ENCODE data around the gene RNF175. TPM values are rescaled to one million over a fixed set of nuclear protein-coding genes. Genes with fewer than 3 reads are reported as not detected.

RNF175 gene
- total RNA-seq, 2 experiments from 2014 or later = not detected

GRCh38 chr4:153750197-153750817 lies 9.5 kb downstream of the RNF175 start:
- Mint-ChIP-seq H3K4me1 (no peaks in the 10 kb centered on the region), H3K9me3 (ENCODE audit: low read depth) (no peaks in the 10 kb centered on the region), H3K36me3 (no peaks in the 10 kb centered on the region), H3K4me3 (no peak overlapping the region), H3K27ac (no peak overlapping the region), H3K27me3 (peaks cover 53% of the 10 kb centered on the region)
- ATAC-seq = peak; percentile 65
- CTCF ChIA-PET = interaction anchor here (0.6 to 3.3 kb wide), 22 partner anchors 8 to 624 kb away, joined by 3 to 22 read pairs (median 4); partner anchors contain the start of gene MND1
- DNase-seq = peak; percentile 72

GRCh38 chr4:153748378-153748777 lies 11.4 kb downstream of the RNF175 start:
- no peak overlapping the region for H3K4me3 Mint-ChIP-seq
- H3K36me3 Mint-ChIP-seq = no peaks in the 10 kb centered on the region
- H3K27me3 Mint-ChIP-seq = peaks cover 43% of the 10 kb centered on the region
- H3K9me3 Mint-ChIP-seq (ENCODE audit: low read depth) = no peaks in the 10 kb centered on the region
- CTCF ChIA-PET = interaction anchor here (1.3 to 3.3 kb wide), 3 partner anchors 11 to 104 kb away, joined by 4 to 22 read pairs (median 10); no protein-coding TSS in a partner anchor
- no peak for DNase-seq
- no peaks in the 10 kb centered on the region for H3K4me1 Mint-ChIP-seq
- no peak for ATAC-seq
- no peak overlapping the region for H3K27ac Mint-ChIP-seq

- H3K27me3 Mint-ChIP-seq = peaks cover 38% of the 10 kb centered on the region
- no peak overlapping the region for H3K27ac Mint-ChIP-seq
- no peak for ATAC-seq
- CTCF ChIA-PET = interaction anchor here (0.9 kb wide), 1 partner anchor 98 kb away, joined by 3 read pairs; no protein-coding TSS in a partner anchor
- H3K4me3 Mint-ChIP-seq = no peak overlapping the region
- H3K9me3 Mint-ChIP-seq (ENCODE audit: low read depth) = no peaks in the 10 kb centered on the region
- H3K36me3 Mint-ChIP-seq = no peaks in the 10 kb centered on the region
- no peak for DNase-seq
- no peaks in the 10 kb centered on the region for H3K4me1 Mint-ChIP-seq
These were observed 12.3 kb downstream of the RNF175 start for GRCh38 chr4:153747406-153747955.

DNA sequence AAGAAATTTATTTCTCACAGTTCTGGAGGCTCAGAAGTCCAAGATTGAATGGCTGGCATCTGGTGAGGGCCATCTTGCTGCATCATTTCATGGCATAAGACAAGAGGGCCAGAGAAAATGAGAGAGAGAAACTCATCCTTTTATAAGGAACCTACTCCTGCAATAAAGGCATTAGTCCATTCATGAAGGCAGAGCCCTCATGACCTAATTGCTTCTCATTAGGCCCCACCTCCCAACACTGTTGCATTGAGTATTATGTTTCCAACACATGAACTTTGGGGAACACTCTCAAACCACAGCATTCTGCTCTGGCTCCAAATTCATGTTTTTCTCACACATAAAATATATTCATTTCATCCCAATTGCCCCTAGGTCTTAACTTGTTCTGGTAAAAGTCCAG lies 14.2 kb downstream of the RNF175 start:
- CTCF ChIA-PET = no interaction called here
- Mint-ChIP-seq H3K27me3 (peaks cover 29% of the 10 kb centered on the region), H3K4me1 (no peaks in the 10 kb centered on the region), H3K36me3 (no peaks in the 10 kb centered on the region), H3K4me3 (no peak overlapping the region), H3K9me3 (ENCODE audit: low read depth) (peaks cover 1% of the 10 kb centered on the region), H3K27ac (no peak overlapping the region)
- DNase-seq (no peak), ATAC-seq (no peak)

DNA sequence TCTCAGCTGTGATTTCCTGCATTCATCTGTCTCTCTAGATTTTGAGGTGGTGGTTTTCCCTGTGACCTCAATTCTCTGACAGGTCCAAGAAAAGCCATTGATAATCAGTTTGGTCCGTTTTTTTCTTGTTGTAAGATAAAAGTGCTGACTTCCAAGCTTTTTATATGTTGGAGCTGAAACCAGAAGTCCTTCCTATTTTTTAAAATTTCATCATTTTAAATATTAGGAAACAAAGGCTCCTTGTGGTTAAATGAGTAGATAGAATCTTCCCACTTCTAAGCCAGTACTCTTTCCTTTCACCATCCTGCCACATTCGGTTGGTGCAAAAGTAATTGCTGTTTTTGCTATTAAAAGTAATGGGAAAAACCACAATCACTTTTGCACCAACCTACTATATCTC lies 18.3 kb downstream of the RNF175 start:
- H3K27ac Mint-ChIP-seq = no peak overlapping the region
- no peaks in the 10 kb centered on the region for H3K4me1 Mint-ChIP-seq
- ATAC-seq = no peak

GRCh38 chr4:153735906-153736461 lies 23.8 kb downstream of the RNF175 start:
- Mint-ChIP-seq H3K9me3 (ENCODE audit: low read depth) (peaks cover 5% of the 10 kb centered on the region), H3K4me3 (no peak overlapping the region), H3K36me3 (no peaks in the 10 kb centered on the region), H3K4me1 (peaks cover 6% of the 10 kb centered on the region), H3K27me3 (peaks cover 61% of the 10 kb centered on the region), H3K27ac (no peak overlapping the region)
- DNase-seq = no peak
- no peak for ATAC-seq
- CTCF ChIA-PET = interaction anchor here (3.0 kb wide), 1 partner anchor 14 kb away, joined by 10 read pairs; no protein-coding TSS in a partner anchor

More for the DNA sequence above, 18.3 kb downstream of the RNF175 start:
- DNase-seq = no peak
- Mint-ChIP-seq H3K4me3 (no peak overlapping the region), H3K36me3 (no peaks in the 10 kb centered on the region), H3K9me3 (ENCODE audit: low read depth) (peaks cover 5% of the 10 kb centered on the region), H3K27me3 (peaks cover 17% of the 10 kb centered on the region)
- CTCF ChIA-PET = interaction anchor here (0.6 to 1.9 kb wide), 3 partner anchors 9 to 106 kb away, joined by 3 to 8 read pairs (median 3); no protein-coding TSS in a partner anchor

DNA sequence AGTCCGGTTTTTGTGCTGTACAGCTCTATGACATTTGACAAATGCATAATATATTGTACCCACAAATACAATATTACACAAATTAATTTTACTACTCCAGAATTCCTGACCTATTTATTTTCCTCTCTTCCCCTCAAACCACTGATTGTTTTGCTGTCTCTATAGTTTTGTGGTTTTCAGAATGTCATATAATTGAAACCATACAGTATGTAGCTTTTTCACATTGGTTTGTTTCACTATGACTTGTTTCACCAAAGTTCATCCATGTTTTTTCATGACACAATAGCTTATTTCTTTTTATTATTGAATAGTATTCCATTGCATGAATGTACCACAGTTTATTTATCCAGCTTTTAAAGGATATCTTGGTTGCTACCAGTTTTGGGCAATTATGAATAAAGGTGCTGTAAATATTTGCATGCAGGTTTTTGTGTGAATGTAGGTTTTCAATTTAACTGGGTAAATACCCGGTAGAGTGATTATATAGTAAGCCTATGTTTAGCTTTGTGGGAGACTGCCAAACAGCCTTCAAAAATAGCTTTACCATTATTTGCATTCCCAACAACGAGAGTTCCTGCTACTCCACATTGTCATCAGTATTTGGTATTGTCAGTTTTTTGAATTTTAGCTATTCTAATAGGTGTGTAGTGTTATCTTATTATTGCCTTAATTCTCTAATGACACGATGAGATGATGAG lies 25.9 kb downstream of the RNF175 start:
- Mint-ChIP-seq H3K27me3 (peaks cover 66% of the 10 kb centered on the region), H3K36me3 (no peaks in the 10 kb centered on the region), H3K9me3 (ENCODE audit: low read depth) (no peaks in the 10 kb centered on the region), H3K4me3 (no peak overlapping the region), H3K27ac (no peak overlapping the region), H3K4me1 (peaks cover 6% of the 10 kb centered on the region)
- no peak for DNase-seq
- ATAC-seq = no peak
- CTCF ChIA-PET = interaction anchor here (0.6 to 1.4 kb wide), 2 partner anchors 16 to 486 kb away, joined by 3 to 5 read pairs; no protein-coding TSS in a partner anchor

DNA sequence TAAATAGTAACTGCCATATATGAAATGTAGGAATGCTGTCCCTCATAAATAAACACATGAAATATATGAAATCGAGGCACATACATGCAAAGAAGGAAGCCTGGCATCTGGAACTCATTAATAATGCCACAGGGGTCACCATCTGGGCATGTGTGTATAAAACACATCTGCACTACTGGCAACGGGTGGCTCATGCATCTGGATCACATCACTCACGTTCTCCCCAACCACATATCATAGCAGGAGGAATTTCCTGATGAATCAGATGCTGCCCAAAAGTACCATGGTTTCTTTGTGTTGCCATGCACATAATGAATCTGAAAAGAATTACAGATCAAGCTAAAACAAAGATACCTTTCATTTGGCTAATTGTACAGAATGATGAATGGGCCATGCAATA lies 28.6 kb downstream of the RNF175 start:
- no peak for ATAC-seq
- CTCF ChIA-PET = interaction anchor here (0.7 kb wide), 1 partner anchor 871 kb away, joined by 3 read pairs; no protein-coding TSS in a partner anchor
- DNase-seq = no peak
- no peaks in the 10 kb centered on the region for H3K9me3 Mint-ChIP-seq (ENCODE audit: low read depth)
- no peak overlapping the region for H3K27ac Mint-ChIP-seq
- H3K27me3 Mint-ChIP-seq = peaks cover 65% of the 10 kb centered on the region
- H3K4me3 Mint-ChIP-seq = no peak overlapping the region
- peaks cover 10% of the 10 kb centered on the region for H3K4me1 Mint-ChIP-seq
- H3K36me3 Mint-ChIP-seq = no peaks in the 10 kb centered on the region

- CTCF ChIA-PET = no interaction called here
- no peak overlapping the region for H3K27ac Mint-ChIP-seq
- H3K27me3 Mint-ChIP-seq = peaks cover 57% of the 10 kb centered on the region
- no peaks in the 10 kb centered on the region for H3K36me3 Mint-ChIP-seq
- DNase-seq (no peak), ATAC-seq (no peak)
- H3K4me1 Mint-ChIP-seq = peaks cover 10% of the 10 kb centered on the region
- H3K4me3 Mint-ChIP-seq = no peak overlapping the region
- H3K9me3 Mint-ChIP-seq (ENCODE audit: low read depth) = no peaks in the 10 kb centered on the region
These were observed 29.9 kb downstream of the RNF175 start for GRCh38 chr4:153729895-153730294.

- no peaks in the 10 kb centered on the region for H3K9me3 Mint-ChIP-seq (ENCODE audit: low read depth)
- CTCF ChIA-PET = interaction anchor here (1.2 kb wide), 1 partner anchor 21 kb away, joined by 4 read pairs; no protein-coding TSS in a partner anchor
- H3K4me3 Mint-ChIP-seq = no peak overlapping the region
- ATAC-seq = no peak
- no peak for DNase-seq
- peaks cover 55% of the 10 kb centered on the region for H3K27me3 Mint-ChIP-seq
- H3K27ac Mint-ChIP-seq = no peak overlapping the region
- H3K4me1 Mint-ChIP-seq = peaks cover 13% of the 10 kb centered on the region
- no peaks in the 10 kb centered on the region for H3K36me3 Mint-ChIP-seq
These were observed 31.2 kb downstream of the RNF175 start for GRCh38 chr4:153728660-153729059.

GRCh38 chr4:153728151-153728550 lies 31.7 kb downstream of the RNF175 start:
- DNase-seq = no peak
- no peak overlapping the region for H3K27ac Mint-ChIP-seq
- H3K4me3 Mint-ChIP-seq = no peak overlapping the region
- peaks cover 52% of the 10 kb centered on the region for H3K27me3 Mint-ChIP-seq
- no peaks in the 10 kb centered on the region for H3K36me3 Mint-ChIP-seq
- no peak for ATAC-seq
- CTCF ChIA-PET = interaction anchor here (1.2 kb wide), 1 partner anchor 21 kb away, joined by 4 read pairs; no protein-coding TSS in a partner anchor
- H3K4me1 Mint-ChIP-seq = peaks cover 9% of the 10 kb centered on the region
- no peaks in the 10 kb centered on the region for H3K9me3 Mint-ChIP-seq (ENCODE audit: low read depth)

- no peaks in the 10 kb centered on the region for H3K9me3 Mint-ChIP-seq (ENCODE audit: low read depth)
- peaks cover 9% of the 10 kb centered on the region for H3K4me1 Mint-ChIP-seq
- CTCF ChIA-PET = interaction anchor here (1.4 kb wide), 1 partner anchor 18 kb away, joined by 3 read pairs; no protein-coding TSS in a partner anchor
- DNase-seq (no peak), ATAC-seq (no peak)
- H3K36me3 Mint-ChIP-seq = no peaks in the 10 kb centered on the region
- no peak overlapping the region for H3K4me3 Mint-ChIP-seq
- H3K27ac Mint-ChIP-seq = no peak overlapping the region
- peaks cover 43% of the 10 kb centered on the region for H3K27me3 Mint-ChIP-seq
These were observed 34.0 kb downstream of the RNF175 start for GRCh38 chr4:153725831-153726154.

DNA sequence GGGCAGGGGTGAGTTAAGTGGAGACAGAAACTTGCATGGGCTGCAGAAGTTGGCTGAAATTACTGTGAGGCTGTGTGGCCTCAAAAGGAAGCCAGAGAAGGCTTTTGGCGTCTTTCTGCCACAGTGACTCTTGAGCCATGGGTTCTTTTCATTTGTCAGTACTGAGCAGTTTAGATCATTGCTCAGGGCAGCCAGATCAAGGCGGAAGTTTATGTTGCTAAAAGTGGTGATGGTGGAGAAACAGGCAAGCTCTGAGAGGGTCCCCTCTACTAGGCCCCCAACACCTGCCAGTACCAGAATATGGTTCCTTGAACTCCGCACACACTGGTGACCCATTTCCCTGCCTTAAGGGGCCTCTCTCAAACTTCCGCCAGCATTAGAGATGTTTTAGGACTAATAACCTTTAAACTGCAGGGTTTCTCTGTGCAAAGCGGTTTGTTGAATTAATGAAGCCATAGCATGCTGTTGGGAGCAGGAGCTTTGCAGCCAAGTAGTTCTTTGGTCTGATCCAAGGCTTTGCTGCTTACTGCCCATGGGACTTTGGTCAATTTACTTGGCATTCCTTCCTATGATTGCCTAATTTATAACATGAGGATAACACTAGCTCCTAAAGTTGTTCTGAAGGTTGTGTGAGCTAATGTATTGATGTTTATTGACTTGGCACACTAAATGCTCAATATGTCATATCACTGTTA lies 34.5 kb downstream of the RNF175 start:
- peaks cover 9% of the 10 kb centered on the region for H3K4me1 Mint-ChIP-seq
- no peak for ATAC-seq
- H3K27ac Mint-ChIP-seq = no peak overlapping the region
- no peaks in the 10 kb centered on the region for H3K36me3 Mint-ChIP-seq
- H3K27me3 Mint-ChIP-seq = peaks cover 43% of the 10 kb centered on the region
- no peaks in the 10 kb centered on the region for H3K9me3 Mint-ChIP-seq (ENCODE audit: low read depth)
- CTCF ChIA-PET = interaction anchor here (1.4 kb wide), 1 partner anchor 17 kb away, joined by 3 read pairs; no protein-coding TSS in a partner anchor
- no peak overlapping the region for H3K4me3 Mint-ChIP-seq
- DNase-seq = no peak
